Neural cell (in vitro differentiated cells): Measurements from ENCODE around the gene HMCES. TPM values are rescaled to one million over a fixed set of nuclear protein-coding genes. Genes with fewer than 3 reads are reported as not detected.

Experiments
- H2AFZ ChIP-seq: fragments of 200-600, 300-800 bp; sonication (generic), shearing (Covaris generic); 2 replicates; pipeline ENCODE4 v1.6.0; 2014; ENCODE audit warnings: low read depth, mild to moderate bottlenecking, antibody characterized with exemption, low read length, moderate library complexity
- H3F3A ChIP-seq: fragments of 200-600 bp; shearing (Covaris generic); 2 replicates; pipeline ENCODE4 v1.6.1; 2016; ENCODE audit warnings: mild to moderate bottlenecking, moderate library complexity, mixed read lengths, antibody characterized with exemption, low read length; ENCODE audit not compliant: insufficient read depth, poor library complexity, severe bottlenecking
- H3K27ac ChIP-seq: fragments of 200-600, 300-800 bp; sonication (generic), shearing (Covaris generic); 2 replicates; pipeline ENCODE4 v1.5.1; 2014; ENCODE audit warnings: mild to moderate bottlenecking, low read length, moderate library complexity
- H3K27me3 ChIP-seq: fragments of 300-800, 200-600 bp; sonication (generic), shearing (Covaris generic); 2 replicates; pipeline ENCODE4 v1.6.0; 2014; ENCODE audit warnings: mild to moderate bottlenecking, low read depth, low read length, moderate library complexity; ENCODE audit not compliant: insufficient read depth
- H3K36me3 ChIP-seq: fragments of 300-800, 200-600 bp; sonication (generic), shearing (Covaris generic); 2 replicates; pipeline ENCODE4 v1.5.1; 2014; ENCODE audit warnings: mild to moderate bottlenecking, antibody characterized with exemption, low read length, moderate library complexity; ENCODE audit not compliant: insufficient read depth
- H3K4me2 ChIP-seq: fragments of 300-800, 200-600 bp; sonication (generic), shearing (Covaris generic); 2 replicates; pipeline ENCODE4 v1.6.0; 2014; ENCODE audit warnings: mild to moderate bottlenecking, low read length
- H3K4me3 ChIP-seq: fragments of 300-800, 200-600 bp; sonication (generic), shearing (Covaris generic); 2 replicates; pipeline ENCODE4 v1.5.1; 2014; ENCODE audit warnings: mild to moderate bottlenecking, low read length, moderate library complexity
- H3K79me2 ChIP-seq: fragments of 200-600 bp; shearing (Covaris generic); replicated peaks from 2 replicates; pipeline ENCODE4 v1.6.0; 2014; ENCODE audit warnings: mild to moderate bottlenecking, low read length, moderate library complexity; ENCODE audit not compliant: insufficient read depth
- H3K9ac ChIP-seq: fragments of 300-800, 200-600 bp; sonication (generic), shearing (Covaris generic); 2 replicates; pipeline ENCODE4 v1.6.1; 2016; ENCODE audit warnings: mild to moderate bottlenecking, low read length, mixed read lengths
- H3K9me2 ChIP-seq: fragments of 200-600 bp; shearing (Covaris generic); 2 replicates; pipeline ENCODE4 v1.6.1; 2016; ENCODE audit warnings: mild to moderate bottlenecking, low read length, mixed read lengths; ENCODE audit not compliant: insufficient read depth
- H3K9me3 ChIP-seq: fragments of 200-600, 300-800 bp; sonication (generic), shearing (Covaris generic); 2 replicates; pipeline ENCODE4 v1.6.1; 2016; ENCODE audit warnings: mild to moderate bottlenecking, mixed run types, low read length, moderate library complexity, mixed read lengths
- H4K20me1 ChIP-seq: fragments of 200-600 bp; shearing (Covaris generic); 2 replicates; pipeline ENCODE4 v1.6.1; 2016; ENCODE audit warnings: mild to moderate bottlenecking, mixed run types; ENCODE audit not compliant: insufficient read depth
- CTCF ChIP-seq: fragments of 450-650 bp; IDR thresholded peaks from 2 replicates; pipeline ENCODE4 v1.5.1; 2014; ENCODE audit warnings: antibody characterized with exemption, mild to moderate bottlenecking, moderate library complexity; ENCODE audit not compliant: poor library complexity, severe bottlenecking
- EP300 ChIP-seq: fragments of 450-650 bp; conservative IDR thresholded peaks from 2 replicates; pipeline ENCODE4 v1.6.1; 2014; ENCODE audit warnings: antibody characterized with exemption, mild to moderate bottlenecking, moderate library complexity; ENCODE audit not compliant: poor library complexity, severe bottlenecking
- EZH2 ChIP-seq: fragments of 200-600, 300-800 bp; shearing (Covaris generic), sonication (generic); IDR thresholded peaks from 2 replicates; pipeline ENCODE4 v1.6.1; 2014; ENCODE audit warnings: antibody characterized with exemption, low read length, borderline replicate concordance, mild to moderate bottlenecking; ENCODE audit not compliant: insufficient read depth, poor library complexity, severe bottlenecking
- MXI1 ChIP-seq: fragments of 450-650 bp; conservative IDR thresholded peaks from 2 replicates; pipeline ENCODE4 v1.6.1; 2014; ENCODE audit warnings: antibody characterized with exemption, mild to moderate bottlenecking; ENCODE audit not compliant: poor library complexity, severe bottlenecking
- POLR2AphosphoS5 ChIP-seq: IDR thresholded peaks from 2 replicates; pipeline ENCODE4 v1.6.1; 2012
- RAD21 ChIP-seq: fragments of 450-650 bp; conservative IDR thresholded peaks from 2 replicates; pipeline ENCODE4 v1.6.1; 2014; ENCODE audit warnings: antibody characterized with exemption, mild to moderate bottlenecking, moderate library complexity
- REST ChIP-seq: IDR thresholded peaks from 2 replicates; pipeline ENCODE4 v1.6.1; 2012; ENCODE audit warnings: borderline replicate concordance
- SMC3 ChIP-seq: fragments of 450-650 bp; conservative IDR thresholded peaks from 2 replicates; pipeline ENCODE4 v1.6.1; 2014; ENCODE audit warnings: antibody characterized with exemption, mild to moderate bottlenecking, moderate library complexity; ENCODE audit not compliant: poor library complexity
- TAF1 ChIP-seq: IDR thresholded peaks from 2 replicates; pipeline ENCODE4 v1.6.1; 2012; ENCODE audit warnings: low read depth
- polyA plus RNA-seq: library from polyadenylated mRNA; depleted of rRNA; stranded (reverse); fragments of >200 nt; gene quantifications from 2 replicates; pipeline ENCODE4 v1.2.3, GENCODE V29; 2014

Gene HMCES
- polyA plus RNA-seq, 1 donor from 2014 or later: 23.0 TPM

- TF ChIP-seq EZH2: no peak
- no peak for TF ChIP-seq TAF1
- TF ChIP-seq SMC3: no peak
- TF ChIP-seq POLR2AphosphoS5: no peak
- TF ChIP-seq RAD21: no peak
- TF ChIP-seq CTCF: no peak
- no peak for TF ChIP-seq MXI1
- no peak for TF ChIP-seq EP300
- no peak for TF ChIP-seq REST
- Histone ChIP-seq H3K9me2 (no peaks in the 10 kb centered on the region), H3K4me2 (no peak overlapping the region), H3K27ac (no peak overlapping the region), H3K27me3 (no peaks in the 10 kb centered on the region), H2AFZ (no peak overlapping the region), H4K20me1 (no peaks in the 10 kb centered on the region), H3K4me3 (no peak overlapping the region), H3K9ac (no peak overlapping the region), H3K79me2 (no peaks in the 10 kb centered on the region), H3F3A (no peaks in the 10 kb centered on the region), H3K36me3 (no peaks in the 10 kb centered on the region), H3K9me3 (no peaks in the 10 kb centered on the region)
Observed at GRCh38 chr3:129260606-129261005, 18.1 kb upstream of the HMCES start.

- no peaks in the 10 kb centered on the region for H3K79me2 ChIP-seq
- H3K9me3 ChIP-seq: no peaks in the 10 kb centered on the region
- H3K27ac ChIP-seq: no peak overlapping the region
- no peaks in the 10 kb centered on the region for H3K36me3 ChIP-seq
- H3K4me2 ChIP-seq: no peak overlapping the region
- no peak overlapping the region for H3K4me3 ChIP-seq
- no peaks in the 10 kb centered on the region for H4K20me1 ChIP-seq
- H2AFZ ChIP-seq: no peak overlapping the region
- no peak for TF ChIP-seq CTCF
- no peak for TF ChIP-seq REST
- no peak for TF ChIP-seq TAF1
- no peak for TF ChIP-seq EZH2
- no peak for TF ChIP-seq MXI1
- no peak for TF ChIP-seq EP300
- TF ChIP-seq SMC3: no peak
- no peak for TF ChIP-seq RAD21
- no peaks in the 10 kb centered on the region for H3F3A ChIP-seq
- no peaks in the 10 kb centered on the region for H3K27me3 ChIP-seq
- H3K9ac ChIP-seq: no peak overlapping the region
- no peaks in the 10 kb centered on the region for H3K9me2 ChIP-seq
Observed at GRCh38 chr3:129261894-129262293, 16.8 kb upstream of the HMCES start.
